NCI-H1930 (cell line): ENCODE results near the gene ADAR.
A peak's percentile ranks its signal among the peaks of the same experiment; 100 is the strongest.

Source experiments
- DNase-seq, 2 experiments: peaks; one replicate each; lab custom pipeline; 2025; lab: John Stamatoyannopoulos, UW

The ADAR gene

DNA sequence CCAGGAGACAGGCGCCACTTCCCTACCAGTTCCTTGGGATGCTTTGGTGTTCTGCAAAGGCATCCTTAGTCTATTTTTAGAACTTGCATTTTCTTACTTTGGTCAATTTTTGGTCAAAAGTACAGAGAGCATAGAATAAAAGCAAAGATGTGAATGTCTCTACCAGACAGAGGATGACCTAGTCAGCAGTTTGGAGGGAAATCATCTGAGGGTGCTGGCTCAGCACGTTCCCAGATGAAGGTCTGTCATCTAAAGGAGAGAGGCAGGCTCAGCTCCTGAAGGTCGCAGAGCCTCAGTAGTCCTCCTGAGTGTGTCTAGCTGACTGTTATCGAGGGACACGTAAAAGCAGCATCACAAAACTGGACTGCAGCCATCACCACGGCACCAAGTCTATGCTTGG, 25.1 kb downstream of the ADAR start:
- no peak for DNase-seq

DNA sequence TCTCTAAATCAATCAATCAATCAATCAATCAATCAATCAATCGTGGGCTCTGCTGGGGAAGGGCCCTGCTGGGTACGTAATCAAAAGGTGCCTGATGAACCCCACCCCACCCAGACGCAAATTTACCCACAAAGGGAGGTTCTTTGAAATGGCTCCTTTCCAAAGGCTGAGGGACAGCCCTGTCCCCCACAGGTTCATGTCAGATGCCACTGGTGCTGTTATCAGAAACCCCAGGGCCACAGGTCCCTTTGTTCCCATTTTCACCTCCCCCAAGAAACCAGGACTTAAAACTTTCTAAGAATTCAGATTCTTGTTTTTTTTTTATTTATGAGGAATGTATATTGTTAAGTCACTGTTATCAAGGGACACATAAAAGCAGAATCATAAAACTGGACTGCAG, 26.2 kb downstream of the ADAR start:
- DNase-seq = no peak

DNA sequence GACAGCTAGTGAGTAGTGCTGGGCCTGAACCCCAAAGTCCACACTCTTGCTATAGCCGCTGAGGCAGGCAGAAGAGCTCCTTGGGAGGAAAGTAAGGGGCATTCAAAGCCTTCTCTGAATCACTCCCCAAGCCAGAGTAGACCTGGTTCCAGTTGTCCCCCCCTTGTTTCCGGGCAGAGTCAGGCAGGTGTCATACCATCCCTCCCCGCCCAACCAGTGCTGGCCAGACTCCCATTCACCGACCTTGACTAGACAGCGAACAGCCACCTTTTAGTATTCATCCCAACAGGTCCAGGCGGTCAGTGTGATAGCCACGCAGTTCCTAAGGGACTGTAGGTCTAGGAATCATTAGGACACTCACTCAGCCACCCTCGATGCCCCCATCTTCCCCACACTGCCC, 28.6 kb downstream of the ADAR start:
- no peak for DNase-seq

DNA sequence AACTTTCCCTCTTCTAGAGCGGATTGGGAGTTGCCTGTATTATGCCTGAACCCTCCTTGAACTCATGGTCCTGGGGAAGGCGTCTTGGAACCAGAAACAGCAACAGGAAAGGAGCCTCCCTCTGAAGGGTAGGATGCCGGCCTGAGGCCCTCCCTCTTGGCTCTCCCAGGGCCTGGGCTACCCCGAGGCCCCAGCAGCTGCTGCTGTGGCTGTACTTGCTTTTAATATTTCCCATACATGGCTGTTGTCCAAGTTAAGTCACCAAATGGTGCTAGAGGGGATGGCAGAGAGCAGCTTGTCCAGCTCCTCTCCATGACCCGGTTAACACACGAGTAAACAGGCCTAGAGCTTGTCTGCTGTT, 29.9 kb downstream of the ADAR start:
- no peak for DNase-seq

DNA sequence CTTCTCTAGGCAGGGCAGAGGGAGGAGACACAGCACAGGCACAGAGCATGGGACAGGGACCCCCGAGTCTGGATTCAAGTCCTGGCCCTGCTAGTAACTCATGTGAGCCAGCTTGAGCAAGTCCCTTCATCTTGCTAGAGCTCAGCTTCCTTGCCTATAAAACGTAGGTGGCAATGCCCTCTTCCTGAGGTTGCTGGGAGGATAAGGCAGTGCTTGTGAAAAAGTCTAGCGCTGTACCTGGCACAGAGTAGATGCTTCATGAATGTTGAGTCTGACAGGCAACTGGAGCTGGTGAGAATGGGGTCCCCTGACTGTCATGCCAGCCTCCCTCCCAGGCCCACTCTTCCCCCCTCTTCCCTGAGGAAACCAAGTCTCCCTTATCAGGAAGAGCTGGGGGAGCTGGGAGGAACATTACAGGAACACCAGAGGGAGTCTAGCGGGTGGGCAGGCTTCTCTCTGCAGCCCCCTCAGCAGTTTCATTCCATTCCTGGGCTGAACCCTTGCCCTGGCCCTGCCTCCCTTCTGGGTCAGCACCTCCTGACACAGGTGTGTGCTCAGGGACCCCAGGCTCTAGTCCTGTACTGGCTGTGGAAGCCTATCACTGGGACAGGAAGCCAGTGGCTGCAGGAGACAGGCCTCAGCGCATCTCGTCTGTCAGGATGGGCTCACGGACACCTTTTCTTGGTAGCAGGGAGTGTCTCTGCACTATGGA, 30.5 kb downstream of the ADAR start:
- no peak for DNase-seq

DNA sequence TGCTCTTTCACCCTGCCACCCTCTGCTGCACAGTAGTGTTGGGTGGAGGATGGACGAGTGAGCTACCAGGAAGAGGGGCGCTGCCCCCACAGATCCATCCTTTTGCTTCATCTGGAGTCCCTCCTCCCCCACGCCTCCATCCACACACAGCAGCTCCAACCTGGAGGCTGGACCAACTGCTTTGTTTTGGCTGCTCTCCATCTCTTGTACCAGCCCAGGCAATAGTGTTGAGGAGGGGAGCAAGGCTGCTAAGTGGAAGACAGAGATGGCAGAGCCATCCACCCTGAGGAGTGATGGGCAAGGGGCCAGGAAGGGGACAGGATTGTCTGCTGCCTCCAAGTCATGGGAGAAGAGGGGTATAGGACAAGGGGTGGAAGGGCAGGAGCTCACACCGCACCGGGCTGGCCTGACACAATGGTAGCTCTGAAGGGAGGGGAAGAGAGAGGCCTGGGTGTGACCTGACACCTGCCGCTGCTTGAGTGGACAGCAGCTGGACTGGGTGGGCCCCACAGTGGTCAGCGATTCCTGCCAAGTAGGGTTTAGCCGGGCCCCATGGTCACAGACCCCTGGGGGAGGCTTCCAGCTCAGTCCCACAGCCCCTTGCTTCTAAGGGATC, 31.9 kb downstream of the ADAR start:
- DNase-seq = no peak

DNA sequence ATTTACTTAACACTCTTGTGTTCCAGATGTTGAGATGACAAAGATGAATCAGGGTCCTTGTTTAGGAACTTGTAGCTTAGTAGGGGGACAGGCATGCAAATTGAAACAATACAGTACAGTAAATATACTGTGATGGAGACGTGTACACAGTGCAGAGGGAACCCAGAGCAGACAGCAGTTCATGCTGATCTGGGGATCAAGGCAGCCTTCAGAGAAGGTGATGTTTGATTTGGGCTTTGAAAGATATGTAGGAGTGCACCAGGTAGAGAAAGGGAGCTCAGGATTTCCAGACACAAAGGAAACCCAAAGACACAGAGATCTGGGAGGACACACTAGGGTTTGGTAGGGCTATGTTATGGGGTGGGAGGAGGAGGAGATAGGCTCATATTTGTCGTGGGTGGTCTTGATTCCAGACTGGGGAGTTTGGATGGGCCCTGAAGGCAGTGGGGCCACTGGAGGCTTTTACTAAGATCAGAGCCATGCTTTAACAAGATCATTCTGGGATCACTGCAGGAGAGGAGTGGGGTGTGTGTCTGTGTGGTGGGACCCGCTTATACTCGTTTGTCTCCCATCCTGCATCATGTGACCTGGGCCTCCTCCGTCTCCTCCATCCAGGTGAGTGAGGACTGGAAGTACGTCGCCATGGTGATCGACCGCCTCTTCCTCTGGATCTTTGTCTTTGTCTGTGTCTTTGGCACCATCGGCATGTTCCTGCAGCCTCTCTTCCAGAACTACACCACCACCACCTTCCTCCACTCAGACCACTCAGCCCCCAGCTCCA, 32.6 kb downstream of the ADAR start:
- no peak for DNase-seq

DNA sequence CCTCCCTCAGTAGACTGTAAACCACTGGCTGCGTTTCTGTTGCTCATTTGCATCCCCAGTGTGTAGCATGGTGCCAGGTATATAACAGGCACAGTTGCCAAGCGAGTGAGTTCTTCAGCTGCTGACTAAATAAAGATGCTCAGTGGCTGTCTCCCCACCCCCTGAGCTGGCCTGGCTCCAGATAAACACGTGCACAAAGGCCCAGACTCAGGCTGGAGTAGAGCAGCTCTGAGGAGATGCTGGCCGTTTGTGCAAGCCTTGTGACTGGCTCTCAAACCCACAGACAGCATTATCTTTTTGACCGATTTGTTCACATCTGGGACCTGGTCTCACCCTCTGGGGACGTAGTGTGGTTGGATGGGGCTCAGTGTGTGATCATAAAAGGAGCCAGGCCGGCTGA, 33.3 kb downstream of the ADAR start:
- no peak for DNase-seq

DNA sequence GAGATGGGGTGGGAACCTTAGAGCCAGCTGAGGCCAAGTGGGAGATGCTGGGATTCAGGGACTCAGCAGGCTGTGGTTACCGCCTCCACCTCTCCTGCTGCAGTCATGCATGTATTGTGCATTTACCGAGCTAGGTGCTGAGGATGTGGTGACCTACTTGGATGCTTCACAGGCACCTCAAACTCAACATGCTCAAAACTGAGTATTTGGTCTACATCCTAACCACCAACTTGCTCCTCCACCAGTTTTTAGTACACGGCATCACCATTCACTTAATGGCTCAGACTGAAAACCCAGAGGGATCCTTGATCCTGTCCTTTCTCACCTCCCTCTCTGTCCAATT, 34.8 kb downstream of the ADAR start:
- no peak for DNase-seq

DNA sequence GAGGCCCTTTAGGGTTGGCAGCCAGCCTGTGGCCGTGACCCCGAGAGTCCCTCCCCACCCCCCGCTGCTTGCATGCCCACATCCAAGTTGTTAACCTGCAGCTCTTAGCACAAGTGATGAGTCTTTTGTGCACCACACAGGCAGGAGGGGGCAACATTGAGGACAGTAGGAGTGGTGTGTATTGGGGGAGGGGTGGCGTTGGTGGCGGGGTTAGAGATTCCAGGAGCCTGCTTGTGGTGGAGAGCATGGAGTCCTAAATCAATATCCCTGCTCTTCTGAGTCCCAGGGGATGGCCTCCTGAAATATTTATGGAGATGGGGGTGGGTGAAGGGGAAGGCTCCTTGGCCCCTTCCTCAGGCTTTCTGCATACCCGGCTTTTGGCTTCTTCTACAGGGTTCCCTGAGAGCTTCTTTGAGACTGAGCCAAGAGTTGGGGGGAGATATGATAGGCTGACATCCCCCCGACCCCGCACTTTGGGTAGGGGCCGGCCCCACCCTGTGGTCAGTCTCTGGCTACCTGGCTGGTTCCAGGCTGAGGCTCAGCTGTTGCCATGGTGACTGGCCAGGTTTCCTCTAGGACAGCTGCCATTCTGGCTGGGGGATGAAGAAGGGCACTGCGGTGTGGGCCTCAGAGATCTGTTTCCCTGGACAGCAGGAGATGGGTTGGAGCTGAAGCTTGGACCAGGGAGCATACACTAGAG, 35.4 kb downstream of the ADAR start:
- DNase-seq = no peak

DNA sequence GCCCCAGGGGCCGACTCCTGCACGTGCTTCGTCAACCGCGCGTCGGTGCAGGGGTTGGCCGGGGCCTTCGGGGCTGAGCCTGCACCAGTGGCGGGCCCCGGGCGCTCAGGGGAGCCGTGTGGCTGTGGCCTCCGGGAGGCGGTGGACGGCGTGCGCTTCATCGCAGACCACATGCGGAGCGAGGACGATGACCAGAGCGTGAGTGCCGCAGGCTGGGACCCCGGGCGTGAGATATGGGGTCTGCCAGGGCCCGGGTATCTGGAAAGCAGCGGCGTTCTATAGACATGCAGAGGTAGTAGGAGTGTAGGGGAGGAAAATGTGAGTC, 36.1 kb downstream of the ADAR start:
- no peak for DNase-seq

DNA sequence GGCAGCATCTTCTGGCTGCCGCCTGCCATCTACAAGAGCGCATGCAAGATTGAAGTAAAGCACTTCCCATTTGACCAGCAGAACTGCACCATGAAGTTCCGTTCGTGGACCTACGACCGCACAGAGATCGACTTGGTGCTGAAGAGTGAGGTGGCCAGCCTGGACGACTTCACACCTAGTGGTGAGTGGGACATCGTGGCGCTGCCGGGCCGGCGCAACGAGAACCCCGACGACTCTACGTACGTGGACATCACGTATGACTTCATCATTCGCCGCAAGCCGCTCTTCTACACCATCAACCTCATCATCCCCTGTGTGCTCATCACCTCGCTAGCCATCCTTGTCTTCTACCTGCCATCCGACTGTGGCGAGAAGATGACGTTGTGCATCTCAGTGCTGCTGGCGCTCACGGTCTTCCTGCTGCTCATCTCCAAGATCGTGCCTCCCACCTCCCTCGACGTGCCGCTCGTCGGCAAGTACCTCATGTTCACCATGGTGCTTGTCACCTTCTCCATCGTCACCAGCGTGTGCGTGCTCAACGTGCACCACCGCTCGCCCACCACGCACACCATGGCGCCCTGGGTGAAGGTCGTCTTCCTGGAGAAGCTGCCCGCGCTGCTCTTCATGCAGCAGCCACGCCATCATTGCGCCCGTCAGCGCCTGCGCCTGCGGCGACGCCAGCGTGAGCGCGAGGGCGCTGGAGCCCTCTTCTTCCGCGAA, 36.6 kb downstream of the ADAR start:
- no peak for DNase-seq

DNA sequence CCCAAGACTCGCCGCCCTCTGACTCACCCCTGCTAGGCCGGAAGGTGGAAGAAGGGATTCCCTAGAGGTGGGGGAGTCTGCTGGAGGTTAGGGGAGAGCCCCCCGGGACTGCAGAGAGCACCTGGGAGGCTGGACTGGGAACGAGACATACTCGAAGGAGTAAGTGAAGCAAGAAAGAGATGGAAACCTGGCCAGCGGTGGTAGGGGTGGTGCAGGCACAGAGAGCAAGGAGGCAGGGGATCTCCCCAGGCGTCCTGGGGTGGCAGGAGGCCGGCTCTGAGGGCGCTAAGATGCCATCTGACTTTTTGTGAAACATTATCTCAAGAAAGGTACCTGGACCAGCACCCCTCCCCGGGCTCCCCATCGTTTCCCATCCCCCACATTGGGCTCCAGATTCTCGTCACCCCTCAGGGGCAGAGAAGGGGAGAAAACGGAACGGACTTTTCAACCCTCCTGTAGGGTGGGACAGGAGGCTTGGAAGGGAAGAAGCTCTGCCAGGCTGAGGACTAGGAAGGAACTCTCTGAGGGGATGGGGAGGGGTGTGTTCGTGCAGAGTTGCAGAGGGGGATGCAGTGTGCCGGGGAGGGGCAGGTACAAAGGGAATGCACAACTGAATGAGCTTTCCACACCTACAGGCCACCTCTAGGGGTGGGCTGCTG, 39.7 kb downstream of the ADAR start:
- no peak for DNase-seq

DNA sequence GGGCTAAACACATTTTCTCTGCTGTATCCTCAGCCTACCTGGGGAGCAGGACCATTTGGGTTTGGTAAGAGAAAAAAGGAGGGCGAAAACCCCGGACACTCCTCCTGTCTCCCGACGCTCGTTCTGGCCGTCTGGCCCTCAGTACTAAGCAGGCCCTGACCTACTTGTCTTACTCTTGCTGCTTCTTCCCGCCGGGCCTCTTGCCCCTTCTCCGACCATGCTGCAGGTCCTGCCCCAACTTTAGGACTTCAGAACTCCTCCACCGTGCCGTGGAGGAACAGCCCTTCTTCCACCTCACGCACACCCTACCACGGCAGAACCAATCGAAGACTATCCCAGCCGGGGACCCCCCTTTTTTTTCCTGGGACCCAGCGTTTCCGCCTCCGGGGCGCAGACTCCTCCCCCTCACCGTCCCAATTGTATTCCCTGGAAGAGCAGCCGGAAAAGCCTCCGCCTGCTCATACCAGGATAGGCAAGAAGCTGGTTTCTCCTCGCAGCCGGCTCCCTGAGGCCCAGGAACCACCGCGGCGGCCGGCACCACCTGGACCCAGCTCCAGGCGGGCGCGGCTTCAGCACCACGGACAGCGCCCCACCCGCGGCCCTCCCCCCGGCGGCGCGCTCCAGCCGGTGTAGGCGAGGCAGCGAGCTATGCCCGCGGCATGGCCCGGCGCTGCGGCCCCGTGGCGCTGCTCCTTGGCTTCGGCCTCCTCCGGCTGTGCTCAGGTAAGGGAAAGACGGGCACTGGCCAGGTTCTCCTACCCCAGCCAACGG, 40.4 kb downstream of the ADAR start, which contains the start of gene CHRNB2:
TSS of gene CHRNB2 (plus strand) at position 393 of the 771 bp plus-strand sequence. CDS start at position 660, 267 bp downstream.
- peak; percentile 55 to 60 for DNase-seq

DNA sequence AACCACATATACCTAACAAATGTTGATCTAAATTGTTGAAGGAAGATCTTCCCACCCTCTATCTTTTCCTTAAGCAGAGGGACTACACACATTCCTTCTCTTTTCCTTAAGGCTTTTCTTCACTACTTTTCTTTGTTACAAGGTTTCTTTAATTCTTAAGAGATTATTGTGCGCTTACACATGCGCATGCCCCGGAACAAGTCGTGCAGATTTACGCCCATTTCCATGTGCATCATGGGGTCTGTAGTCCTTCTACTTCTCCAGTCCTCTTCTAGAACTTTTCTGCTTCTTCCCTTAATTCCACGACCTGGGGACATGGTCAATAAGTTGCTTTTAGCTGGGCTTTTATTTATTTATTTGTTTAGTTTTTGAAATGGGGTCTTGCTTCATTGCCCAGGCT, 42.1 kb downstream of the ADAR start:
- no peak for DNase-seq

DNA sequence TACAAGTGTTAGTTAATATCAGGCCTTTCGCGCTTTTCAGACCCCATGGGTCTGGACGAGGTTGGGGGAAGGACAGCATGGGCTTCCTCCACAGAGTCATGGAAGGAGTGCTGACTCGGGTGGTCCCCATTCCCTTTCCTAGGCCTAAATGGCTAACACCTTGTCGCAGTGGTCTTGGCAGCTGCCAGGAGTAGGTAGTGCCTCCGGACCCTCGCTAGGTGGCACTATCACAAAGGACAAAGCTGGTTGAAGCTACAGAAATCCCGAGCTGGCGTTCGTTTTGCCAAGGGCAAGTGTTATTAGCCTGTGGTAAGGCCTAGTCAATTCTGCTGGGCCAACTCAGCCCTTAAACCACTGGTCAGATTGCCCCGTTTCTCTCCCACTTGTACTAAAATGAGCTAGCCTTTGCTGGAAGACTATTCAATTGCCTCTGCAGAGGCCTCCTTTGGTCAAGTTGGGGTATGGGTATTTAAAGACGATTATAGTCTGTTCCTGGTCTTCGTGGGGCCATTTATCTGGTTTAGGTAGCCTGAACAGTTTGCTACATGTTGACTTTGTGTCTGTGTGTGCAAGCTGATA, 48.4 kb downstream of the ADAR start:
- peak; percentile 81 to 85 for DNase-seq

DNA sequence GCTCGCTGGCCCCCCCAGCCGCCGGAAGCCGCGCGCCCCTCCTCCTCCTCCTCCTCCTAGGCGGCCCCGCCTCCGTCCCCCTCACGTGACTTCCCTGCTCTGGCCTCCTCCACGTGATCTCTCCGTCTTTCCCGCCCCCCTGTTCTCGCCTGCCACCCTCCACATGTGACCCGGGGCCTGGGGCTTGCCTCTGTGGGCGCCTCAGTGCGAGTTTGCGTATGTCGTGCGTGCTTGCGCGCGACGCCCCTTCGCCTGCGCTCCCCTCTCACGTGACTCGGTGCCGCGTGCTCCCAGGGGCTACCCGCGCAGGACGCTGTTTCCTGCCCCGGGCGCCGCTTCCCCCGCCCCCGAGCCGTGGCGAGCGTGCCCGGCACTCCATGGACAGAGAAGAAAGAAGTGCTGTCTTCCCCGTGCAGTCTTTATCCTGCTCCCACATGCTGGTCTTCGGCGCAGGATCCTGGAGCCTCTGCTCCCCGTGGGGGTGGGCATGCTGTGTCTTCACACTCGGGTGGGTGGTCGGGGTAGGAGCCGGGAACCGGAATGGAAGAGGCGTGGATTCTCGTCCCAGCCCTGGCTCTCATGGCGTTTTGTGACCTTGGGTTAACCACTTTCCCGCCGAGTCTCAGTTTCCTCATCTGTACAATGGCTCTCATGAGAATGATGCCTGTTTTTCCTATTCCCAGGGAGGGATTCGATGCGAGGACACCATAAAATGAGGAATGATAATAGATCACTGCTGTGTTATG, 49.1 kb downstream of the ADAR start:
- peak; percentile 97 to 99 for DNase-seq

DNA sequence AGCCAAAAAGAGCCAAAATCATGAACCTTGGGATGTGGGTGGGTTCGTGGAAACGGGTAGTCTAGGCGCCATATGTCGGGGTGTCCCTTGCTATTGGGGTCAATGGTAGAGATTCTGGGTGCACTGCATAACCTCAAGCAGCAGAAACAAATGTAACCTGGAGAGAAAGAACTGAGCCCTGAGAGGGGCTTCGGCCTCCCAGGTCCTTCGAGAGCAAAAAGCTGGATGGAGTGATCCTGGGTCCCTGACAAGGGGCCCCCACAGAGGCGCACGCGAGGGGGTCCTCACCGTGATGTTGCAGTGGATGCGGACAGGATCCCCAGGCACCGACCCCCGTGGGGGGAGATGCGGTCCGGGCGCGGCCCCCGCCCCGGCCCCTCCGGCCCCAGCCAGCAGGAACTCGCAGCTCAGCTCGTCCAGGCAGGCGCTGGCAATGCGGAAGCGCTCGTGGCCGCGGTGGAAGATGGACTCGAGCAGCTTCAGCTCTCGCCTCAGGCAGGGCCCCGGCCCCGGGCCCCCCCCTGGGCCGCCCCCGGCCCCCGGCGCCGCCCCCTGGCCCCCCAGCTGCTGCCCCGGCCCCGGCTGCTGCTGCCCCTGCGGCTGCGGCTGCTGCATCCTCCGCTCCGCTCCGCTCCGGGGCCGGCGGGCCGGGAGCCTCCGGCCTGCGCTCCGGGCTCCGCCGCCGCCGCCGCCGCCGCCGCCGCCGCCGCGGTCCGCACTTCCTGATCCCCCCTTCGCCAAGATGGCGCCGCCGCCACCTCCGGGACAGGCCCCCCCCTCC, 49.9 kb downstream of the ADAR start, which contains the start of gene UBE2Q1:
TSS of gene UBE2Q1 (minus strand) at position 724 of the 781 bp plus-strand sequence. CDS start at position 615, 109 bp downstream.
- DNase-seq = no peak
